Measurements from ENCODE around the gene NKD2. TPM values are rescaled to one million over a fixed set of nuclear protein-coding genes. Genes with fewer than 3 reads are reported as not detected.

NKD2 gene
- total RNA-seq, 2 experiments from 2014 or later: 0.38 TPM

GRCh38 chr5:1077026-1077425, 68.4 kb downstream of the NKD2 start:
- POLR2A ChIA-PET: no interaction called here
- Histone ChIP-seq H3K9me2 (ENCODE audit: insufficient read depth, low read length) (no peaks in the 10 kb centered on the region), H3K4me2 (ENCODE audit: low read length) (no peak overlapping the region), H4K20me1 (ENCODE audit: insufficient read depth, low read length) (no peaks in the 10 kb centered on the region), H3K4me1 (ENCODE audit: insufficient read depth, low read length, poor library complexity, severe bottlenecking) (no peaks in the 10 kb centered on the region), H2AFZ (ENCODE audit: low read length) (no peak overlapping the region), H3K27ac (ENCODE audit: low read depth, low read length, poor library complexity, severe bottlenecking) (no peak overlapping the region), H3K9me3 (ENCODE audit: low read length) (no peaks in the 10 kb centered on the region), H3K4me3 (ENCODE audit: low read depth, low read length, poor library complexity, severe bottlenecking) (no peak overlapping the region), H3K36me3 (ENCODE audit: insufficient read depth, low read length) (no peaks in the 10 kb centered on the region), H3K79me2 (ENCODE audit: insufficient read depth, low read depth, low read length) (no peaks in the 10 kb centered on the region)
- TF ChIP-seq CTCF (conservative IDR thresholded peaks at IDR 0.05; ENCODE audit: low read length) (no peak), EZH2phosphoT487 (IDR thresholded peaks at IDR 0.05; ENCODE audit: borderline replicate concordance, low read depth, low read length) (no peak)
- CTCF ChIA-PET (ENCODE audit: unreplicated experiment): no interaction called here
- BruUV-seq (replicated peaks): no TSS peak
- intact Hi-C loops (cut with micrococcal nuclease; ENCODE audit: unreplicated experiment): no loop called here
- DNase-seq (ENCODE audit: low spot score): no peak

GRCh38 chr5:1077491-1078020, 69.0 kb downstream of the NKD2 start:
- intact Hi-C loops (cut with micrococcal nuclease; ENCODE audit: unreplicated experiment): no loop called here
- H4K20me1 ChIP-seq (ENCODE audit: insufficient read depth, low read length): no peaks in the 10 kb centered on the region
- POLR2A ChIA-PET: no interaction called here
- H2AFZ ChIP-seq (ENCODE audit: low read length): no peak overlapping the region
- DNase-seq (ENCODE audit: low spot score): no peak
- H3K9me3 ChIP-seq (ENCODE audit: low read length): no peaks in the 10 kb centered on the region
- CTCF ChIA-PET (ENCODE audit: unreplicated experiment): no interaction called here
- no peaks in the 10 kb centered on the region for H3K4me1 ChIP-seq (ENCODE audit: insufficient read depth, low read length, poor library complexity, severe bottlenecking)
- no peaks in the 10 kb centered on the region for H3K79me2 ChIP-seq (ENCODE audit: insufficient read depth, low read depth, low read length)
- H3K27ac ChIP-seq (ENCODE audit: low read depth, low read length, poor library complexity, severe bottlenecking): no peak overlapping the region
- no peak overlapping the region for H3K4me3 ChIP-seq (ENCODE audit: low read depth, low read length, poor library complexity, severe bottlenecking)
- H3K36me3 ChIP-seq (ENCODE audit: insufficient read depth, low read length): no peaks in the 10 kb centered on the region
- TF ChIP-seq CTCF (conservative IDR thresholded peaks at IDR 0.05; ENCODE audit: low read length) (no peak), EZH2phosphoT487 (IDR thresholded peaks at IDR 0.05; ENCODE audit: borderline replicate concordance, low read depth, low read length) (no peak)
- H3K4me2 ChIP-seq (ENCODE audit: low read length): no peak overlapping the region
- no peaks in the 10 kb centered on the region for H3K9me2 ChIP-seq (ENCODE audit: insufficient read depth, low read length)
- no TSS peak for BruUV-seq (replicated peaks)

GRCh38 chr5:1078206-1078605, 69.6 kb downstream of the NKD2 start:
- Histone ChIP-seq H3K4me3 (ENCODE audit: low read depth, low read length, poor library complexity, severe bottlenecking) (no peak overlapping the region), H4K20me1 (ENCODE audit: insufficient read depth, low read length) (no peaks in the 10 kb centered on the region), H3K4me2 (ENCODE audit: low read length) (no peak overlapping the region), H2AFZ (ENCODE audit: low read length) (no peak overlapping the region), H3K9me2 (ENCODE audit: insufficient read depth, low read length) (no peaks in the 10 kb centered on the region), H3K9me3 (ENCODE audit: low read length) (no peaks in the 10 kb centered on the region), H3K4me1 (ENCODE audit: insufficient read depth, low read length, poor library complexity, severe bottlenecking) (no peaks in the 10 kb centered on the region), H3K36me3 (ENCODE audit: insufficient read depth, low read length) (no peaks in the 10 kb centered on the region), H3K27ac (ENCODE audit: low read depth, low read length, poor library complexity, severe bottlenecking) (no peak overlapping the region), H3K79me2 (ENCODE audit: insufficient read depth, low read depth, low read length) (no peaks in the 10 kb centered on the region)
- intact Hi-C loops (cut with micrococcal nuclease; ENCODE audit: unreplicated experiment): no loop called here
- TF ChIP-seq EZH2phosphoT487 (IDR thresholded peaks at IDR 0.05; ENCODE audit: borderline replicate concordance, low read depth, low read length) (no peak), CTCF (conservative IDR thresholded peaks at IDR 0.05; ENCODE audit: low read length) (no peak)
- no TSS peak for BruUV-seq (replicated peaks)
- ChIA-PET CTCF (ENCODE audit: unreplicated experiment) (interaction anchor here (0.5 kb wide), 1 partner anchor 11 kb away, joined by 3 read pairs; no protein-coding TSS in a partner anchor), POLR2A (no interaction called here)
- DNase-seq (ENCODE audit: low spot score): no peak

Measured in OCI-LY7 (cell line).